Heart left ventricle (tissue), 16 donors: Measurements from ENCODE around the gene ZNF555. TPM values are rescaled to one million over a fixed set of nuclear protein-coding genes. Genes with fewer than 3 reads are reported as not detected.

ENCODE experiments used
- ATAC-seq, 4 donors: fragments of 200-7000 bp; cut with Tn5 transposase; one replicate each; pipeline ENCODE4 v1.9.1; 2020 to 2022; ENCODE audit warnings: moderate library complexity in 4 of 4, mild to moderate bottlenecking in 3 of 4, moderate number of reproducible peaks in 1 of 4
- DNase-seq, 5 donors: peaks; one replicate each; pipeline ENCODE4 v3.0.0-alpha.2; 2020
- H3K27ac ChIP-seq, 12 donors: fragments of 200-600 bp; sonication (generic) in 4 of 12; one replicate each; pipeline versions ENCODE4 v1.5.0 to v1.8.0; 2016 to 2022; ENCODE audit warnings: mild to moderate bottlenecking in 2 of 12
- H3K27me3 ChIP-seq, 9 donors: fragments of 200-600 bp; sonication (generic) in 2 of 9; one replicate each; pipeline versions ENCODE4 v1.5.1 to v1.8.0; 2016 to 2022; ENCODE audit warnings: mild to moderate bottlenecking in 3 of 9
- H3K36me3 ChIP-seq, 9 donors: fragments of 200-600 bp; sonication (generic) in 2 of 9; one replicate each; pipeline versions ENCODE4 v1.5.0 to v1.8.0; 2018 to 2022; ENCODE audit warnings: mild to moderate bottlenecking in 2 of 9
- H3K4me1 ChIP-seq, 12 donors: fragments of 200-600 bp; sonication (generic) in 4 of 12; one replicate each; pipeline versions ENCODE4 v1.5.0 to v1.8.0; 2016 to 2022; ENCODE audit warnings: mild to moderate bottlenecking in 3 of 12
- H3K4me3 ChIP-seq, 12 donors: fragments of 200-600 bp; sonication (generic) in 4 of 12; one replicate each; pipeline versions ENCODE4 v1.5.0 to v1.8.0; 2017 to 2022; ENCODE audit warnings: mild to moderate bottlenecking in 9 of 12, moderate library complexity in 4 of 12
- H3K9me3 ChIP-seq, 12 donors: fragments of 200-600 bp; sonication (generic) in 4 of 12; one replicate each; pipeline versions ENCODE4 v1.5.0 to v1.8.0; 2016 to 2022; ENCODE audit warnings: mild to moderate bottlenecking in 1 of 12
- POLR2A ChIP-seq, 2 donors: fragments of 450-650 bp; IDR thresholded peaks; one replicate each; pipeline ENCODE4 v1.6.1; 2017; ENCODE audit warnings: antibody characterized with exemption in 2 of 2, mild to moderate bottlenecking in 2 of 2, moderate library complexity in 2 of 2
- WGBS, 4 donors: extraction: QIAGEN DNeasy Blood & Tissue Kit in 2 of 4; methylation state at CpG; one replicate each; pipeline versions ENCODE4 v1.1.5 to v1.1.7; 2013 to 2018; 5-methylcytosine and 5-hydroxymethylcytosine counted together
- intact Hi-C, 10 donors: fragments of 100-400 bp; cut with DNase I; formaldehyde crosslinking; loops; one replicate each; pipeline versions ENCODE4 v1.11.1 to v1.14.2; 2022
- polyA plus RNA-seq, 2 donors: library from polyadenylated mRNA; stranded (reverse); fragments of 200-250 nt; gene quantifications; one replicate each; pipeline ENCODE4 v1.2.3, GENCODE V29; 2013
- total RNA-seq, 9 donors: library from RNA; depleted of rRNA in 2 of 9; stranded (reverse); fragments of >200 nt in 2 of 9; fragmentation: NEBNext Ultra II Directional in 3 of 9; extraction: Animal tissue kit (Norgen Biotek cat#: 25700) in 3 of 9; gene quantifications; one replicate each; pipeline versions ENCODE4 v1.1.0 to v1.2.4, GENCODE V29; 2016 to 2023
- TF ChIP-seq, protein P1 (sequence below), 12 donors: fragments of 200-600 bp; sonication (generic) in 4 of 12; IDR thresholded peaks; one replicate each; pipeline versions ENCODE4 v1.5.0 to v1.8.0; 2018 to 2022; ENCODE audit warnings: antibody characterized with exemption in 12 of 12, mild to moderate bottlenecking in 5 of 12
- donor health status: ischemic (EF 13 %, LVEDD 7.1; RV severe dilation, severe dysfunction).
- donor health status: healthy with polysubstance abuse.
- donor health status: DM: no; HTN: yes; CAD: no.
- donor health status: DM: no; HTN: no; CAD: no.
- donor health status: ischemic (EF 25% LVEDD 6.9; RV normal size, moderate dysfunction).
- donor health status: ischemic (EF 25% LVEDD 5.7; RV mildly dilated, moderate dysfunction).
- donor health status: healthy.
- donor health status: DM: yes; HTN: yes; CAD: no.
- donor health status: ischemic (EF 35%, LVEDD 5.7; RV mildly dilated, moderate dysfunction).
- donor health status: nonischemic (EF 11% LVEDD 7.7; RV severe dilation, severe dysfunction).
- donor health status: DM: yes; HTN: yes; CAD: no.
- donor health status: PGD.
- donor health status: ischemic (EF 29% LVEDD 5.4; RV normal size, mild dysfunction).
- donor health status: nonischemic (EF 23%, LVEDD 6.1; RV moderate dilation, normal function).

Gene ZNF555
- total and polyA plus RNA-seq, 11 donors, result 2.7 to 11.5 (median 8.1) TPM

DNA sequence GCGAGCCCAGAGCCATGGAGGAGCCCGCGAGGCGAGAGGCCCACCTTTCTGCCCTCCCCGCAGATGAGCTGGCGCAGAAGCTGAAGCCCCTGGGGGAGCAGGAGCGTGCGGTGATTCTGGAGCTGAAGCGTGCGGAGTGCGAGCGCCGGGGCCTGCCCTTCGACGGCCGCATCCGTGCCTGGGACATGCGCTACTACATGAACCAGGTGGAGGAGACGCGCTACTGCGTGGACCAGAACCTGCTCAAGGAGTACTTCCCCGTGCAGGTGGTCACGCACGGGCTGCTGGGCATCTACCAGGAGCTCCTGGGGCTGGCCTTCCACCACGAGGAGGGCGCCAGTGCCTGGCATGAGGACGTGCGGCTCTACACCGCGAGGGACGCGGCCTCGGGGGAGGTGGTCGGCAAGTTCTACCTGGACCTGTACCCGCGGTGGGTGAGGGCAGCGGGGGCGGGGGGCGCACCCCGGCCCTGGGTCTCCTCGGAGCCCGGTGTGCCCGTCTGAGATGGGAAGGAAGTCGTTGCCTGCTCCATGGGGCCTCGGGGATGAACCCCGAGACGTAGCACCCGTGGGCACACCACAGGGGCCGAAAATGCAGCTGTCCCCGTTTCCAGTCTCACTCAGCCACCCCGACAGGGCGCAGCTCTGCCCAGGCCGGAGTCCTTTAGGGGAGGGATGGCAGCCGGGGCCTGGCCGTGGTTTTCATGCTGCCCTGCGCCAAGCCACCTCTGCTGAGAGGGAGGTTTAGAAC, 33.7 kb upstream of the ZNF555 start:
- Histone ChIP-seq H3K36me3 (peaks cover 0 to 67% (median 38%) of the 10 kb centered on the region in 9 donors), H3K27ac (no peak overlapping the region), H3K9me3 (no peaks in the 10 kb centered on the region), H3K4me3 (no peak overlapping the region), H3K27me3 (no peaks in the 10 kb centered on the region), H3K4me1 (peaks cover 0 to under 1% (median 0%) of the 10 kb centered on the region in 12 donors)
- ATAC-seq, result no peak
- intact Hi-C loops, result no loop called here
- DNase-seq, result peak in 3 of 5 donors; percentile 6 to 56 (median 20)
- WGBS, 4 donors, result 95 to 97% (median 96%) methylated on average over 39 to 56 of the region's 56 CpGs
- TF ChIP-seq, protein P1, sequence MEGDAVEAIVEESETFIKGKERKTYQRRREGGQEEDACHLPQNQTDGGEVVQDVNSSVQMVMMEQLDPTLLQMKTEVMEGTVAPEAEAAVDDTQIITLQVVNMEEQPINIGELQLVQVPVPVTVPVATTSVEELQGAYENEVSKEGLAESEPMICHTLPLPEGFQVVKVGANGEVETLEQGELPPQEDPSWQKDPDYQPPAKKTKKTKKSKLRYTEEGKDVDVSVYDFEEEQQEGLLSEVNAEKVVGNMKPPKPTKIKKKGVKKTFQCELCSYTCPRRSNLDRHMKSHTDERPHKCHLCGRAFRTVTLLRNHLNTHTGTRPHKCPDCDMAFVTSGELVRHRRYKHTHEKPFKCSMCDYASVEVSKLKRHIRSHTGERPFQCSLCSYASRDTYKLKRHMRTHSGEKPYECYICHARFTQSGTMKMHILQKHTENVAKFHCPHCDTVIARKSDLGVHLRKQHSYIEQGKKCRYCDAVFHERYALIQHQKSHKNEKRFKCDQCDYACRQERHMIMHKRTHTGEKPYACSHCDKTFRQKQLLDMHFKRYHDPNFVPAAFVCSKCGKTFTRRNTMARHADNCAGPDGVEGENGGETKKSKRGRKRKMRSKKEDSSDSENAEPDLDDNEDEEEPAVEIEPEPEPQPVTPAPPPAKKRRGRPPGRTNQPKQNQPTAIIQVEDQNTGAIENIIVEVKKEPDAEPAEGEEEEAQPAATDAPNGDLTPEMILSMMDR (IDR thresholded peaks at IDR 0.05), result no peak
- TF ChIP-seq POLR2A (IDR thresholded peaks at IDR 0.05), result no peak

DNA sequence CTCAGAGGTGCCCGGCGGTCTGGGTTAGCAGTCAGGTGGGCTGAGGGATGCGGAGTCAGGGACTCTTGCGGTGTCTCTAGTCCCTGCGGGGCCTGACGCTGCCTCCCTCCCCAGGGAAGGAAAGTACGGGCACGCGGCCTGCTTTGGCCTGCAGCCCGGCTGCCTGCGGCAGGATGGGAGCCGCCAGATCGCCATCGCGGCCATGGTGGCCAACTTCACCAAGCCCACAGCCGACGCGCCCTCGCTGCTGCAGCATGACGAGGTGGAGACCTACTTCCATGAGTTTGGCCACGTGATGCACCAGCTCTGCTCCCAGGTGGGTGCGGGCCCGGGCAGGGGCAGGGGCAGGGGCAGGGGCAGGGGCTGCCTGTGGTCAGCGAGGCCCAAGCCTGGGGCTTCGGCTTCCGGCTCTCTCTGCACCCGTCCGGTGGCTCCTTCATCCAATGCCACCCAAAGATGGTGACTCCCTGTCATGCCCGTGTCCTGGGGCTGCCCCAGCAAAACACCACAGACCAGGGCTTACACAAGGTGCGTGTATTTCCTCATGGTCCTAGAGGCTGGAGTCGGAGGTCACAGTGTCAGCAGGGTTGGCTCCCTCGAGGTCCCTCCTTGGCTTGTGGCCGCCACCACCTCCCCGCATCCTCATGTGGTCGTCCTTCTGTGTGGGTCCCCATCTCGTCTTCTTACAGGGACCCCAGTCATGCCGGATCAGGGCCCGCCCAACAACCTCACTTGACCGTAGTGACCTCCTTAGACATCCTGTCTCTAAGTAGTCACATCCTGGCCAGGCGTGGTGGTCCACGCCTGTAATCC, 32.9 kb upstream of the ZNF555 start:
- no peak for ATAC-seq

DNA sequence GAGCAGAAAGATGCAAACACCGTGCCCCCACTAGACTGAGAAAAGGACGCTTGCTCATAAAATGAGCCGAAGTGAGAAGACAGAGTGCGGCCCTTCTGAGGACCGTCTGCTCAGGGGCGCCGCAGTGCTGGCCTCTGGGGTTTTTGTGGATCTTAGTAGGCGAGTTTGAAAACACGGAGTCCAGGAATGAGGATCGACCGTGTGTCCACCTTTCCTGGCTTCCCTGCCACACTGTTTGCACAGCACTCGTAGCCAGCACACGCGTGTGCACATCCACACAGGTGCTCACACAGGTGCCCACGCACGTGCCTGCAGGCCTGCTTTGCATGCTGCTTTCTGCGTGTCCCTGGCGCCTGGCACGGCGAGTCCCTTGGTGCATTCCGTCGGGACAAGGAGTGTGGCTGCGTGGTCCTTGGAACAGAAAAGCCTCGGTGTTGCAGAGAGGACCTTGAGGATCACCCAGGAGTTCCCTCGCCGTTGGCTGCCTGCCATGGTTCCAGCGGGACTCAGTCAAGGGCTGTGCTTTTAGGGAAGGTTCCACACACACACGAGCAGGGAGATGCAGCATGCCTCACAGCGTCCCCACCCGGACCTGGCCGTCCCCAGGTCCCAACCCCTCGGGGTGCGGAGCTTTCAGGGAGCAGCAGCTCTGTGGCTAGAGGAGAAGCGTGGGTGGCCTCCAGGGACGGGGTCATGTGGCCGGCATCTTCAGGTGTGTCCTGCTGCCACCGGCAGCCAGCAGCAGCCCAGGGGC, 31.7 kb upstream of the ZNF555 start:
- peak in 1 of 5 donors; percentile 57 for DNase-seq
- Histone ChIP-seq H3K27ac (no peak overlapping the region), H3K4me1 (peaks cover 0 to 6% (median 0%) of the 10 kb centered on the region in 12 donors), H3K4me3 (no peak overlapping the region), H3K36me3 (peaks cover 0 to 86% (median 32%) of the 10 kb centered on the region in 9 donors), H3K9me3 (no peaks in the 10 kb centered on the region), H3K27me3 (no peaks in the 10 kb centered on the region)
- TF ChIP-seq, protein P1 (IDR thresholded peaks at IDR 0.05), result no peak
- no peak for TF ChIP-seq POLR2A (IDR thresholded peaks at IDR 0.05)
- intact Hi-C loops, result no loop called here
- ATAC-seq, result no peak
- 88 to 95% (median 93%) methylated on average over 29 to 37 of the region's 37 CpGs for WGBS, 4 donors

More for the DNA sequence above, 32.9 kb upstream of the ZNF555 start:
- Histone ChIP-seq H3K4me1 (peaks cover 0 to 6% (median 0%) of the 10 kb centered on the region in 12 donors), H3K27ac (no peak overlapping the region), H3K4me3 (no peak overlapping the region), H3K27me3 (no peaks in the 10 kb centered on the region), H3K9me3 (no peaks in the 10 kb centered on the region), H3K36me3 (peaks cover 0 to 75% (median 32%) of the 10 kb centered on the region in 9 donors)
- DNase-seq, result peak in 2 of 5 donors; percentile 11 to 56
- TF ChIP-seq, protein P1 (IDR thresholded peaks at IDR 0.05), result no peak
- no peak for TF ChIP-seq POLR2A (IDR thresholded peaks at IDR 0.05)
- intact Hi-C loops, result no loop called here
- WGBS, 4 donors, result 93 to 96% (median 95%) methylated on average over 18 to 41 of the region's 41 CpGs
